Measurements from ENCODE around the gene SRRM4. TPM values are rescaled to one million over a fixed set of nuclear protein-coding genes. Genes with fewer than 3 reads are reported as not detected.

Gene SRRM4
- polyA plus RNA-seq, 3 donors = not detected

DNA sequence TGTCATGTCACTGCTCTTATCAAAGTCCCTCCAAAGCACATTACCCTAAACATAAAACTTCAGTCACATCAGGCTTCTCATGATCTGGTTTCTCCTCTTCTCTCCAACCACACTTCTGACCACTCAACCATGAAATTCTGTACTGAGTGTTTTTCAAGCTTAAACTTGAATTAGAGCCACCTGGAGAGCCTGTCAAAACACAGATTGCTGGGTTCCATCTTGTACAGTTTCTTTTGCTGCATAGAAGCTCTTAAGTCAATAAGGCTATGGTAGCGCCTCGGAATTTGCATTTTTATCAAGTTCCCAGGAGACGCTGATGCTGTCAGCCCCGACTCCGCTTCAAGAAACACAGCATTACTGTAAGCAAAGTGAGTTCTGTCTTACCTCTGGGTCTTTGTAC lies 16.4 kb upstream of the SRRM4 start:
- H3K9me3 Mint-ChIP-seq = peaks cover 2 to 9% (median 6%) of the 10 kb centered on the region in 7 donors
- H3K9me3 ChIP-seq (replicated peaks in 1 of 2; ENCODE audit: control insufficient read depth in 1 of 2, insufficient read depth in 1 of 2, low read length in 2 of 2) = no peaks in the 10 kb centered on the region
- peaks cover 0 to under 1% (median 0%) of the 10 kb centered on the region in 3 donors for H3K27me3 Mint-ChIP-seq (ENCODE audit: low read depth in 3 of 3)
- no peak overlapping the region for H3K4me3 ChIP-seq (replicated peaks in 1 of 3; ENCODE audit: low read depth in 2 of 3, low read length in 3 of 3)
- TF ChIP-seq, protein P1, sequence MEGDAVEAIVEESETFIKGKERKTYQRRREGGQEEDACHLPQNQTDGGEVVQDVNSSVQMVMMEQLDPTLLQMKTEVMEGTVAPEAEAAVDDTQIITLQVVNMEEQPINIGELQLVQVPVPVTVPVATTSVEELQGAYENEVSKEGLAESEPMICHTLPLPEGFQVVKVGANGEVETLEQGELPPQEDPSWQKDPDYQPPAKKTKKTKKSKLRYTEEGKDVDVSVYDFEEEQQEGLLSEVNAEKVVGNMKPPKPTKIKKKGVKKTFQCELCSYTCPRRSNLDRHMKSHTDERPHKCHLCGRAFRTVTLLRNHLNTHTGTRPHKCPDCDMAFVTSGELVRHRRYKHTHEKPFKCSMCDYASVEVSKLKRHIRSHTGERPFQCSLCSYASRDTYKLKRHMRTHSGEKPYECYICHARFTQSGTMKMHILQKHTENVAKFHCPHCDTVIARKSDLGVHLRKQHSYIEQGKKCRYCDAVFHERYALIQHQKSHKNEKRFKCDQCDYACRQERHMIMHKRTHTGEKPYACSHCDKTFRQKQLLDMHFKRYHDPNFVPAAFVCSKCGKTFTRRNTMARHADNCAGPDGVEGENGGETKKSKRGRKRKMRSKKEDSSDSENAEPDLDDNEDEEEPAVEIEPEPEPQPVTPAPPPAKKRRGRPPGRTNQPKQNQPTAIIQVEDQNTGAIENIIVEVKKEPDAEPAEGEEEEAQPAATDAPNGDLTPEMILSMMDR (IDR thresholded peaks at IDR 0.05) = no peak
- no peaks in the 10 kb centered on the region for H3K36me3 ChIP-seq (replicated peaks in 1 of 2; ENCODE audit: control insufficient read depth in 1 of 2, insufficient read depth in 2 of 2, low read length in 2 of 2)
- H3K79me2 ChIP-seq (ENCODE audit: insufficient read depth, low read length) = no peaks in the 10 kb centered on the region
- no peak for DNase-seq
- H2AFZ ChIP-seq (ENCODE audit: insufficient read depth, low read depth, low read length, poor library complexity, severe bottlenecking) = no peak overlapping the region
- no peak overlapping the region for H3K9ac ChIP-seq (ENCODE audit: insufficient read depth, low read length, poor library complexity, severe bottlenecking)
- no peaks in the 10 kb centered on the region for H3K27me3 ChIP-seq (ENCODE audit: control insufficient read depth in 2 of 2, insufficient read depth in 2 of 2, low read length in 2 of 2)
- H3K4me2 ChIP-seq (replicated peaks; ENCODE audit: extremely low read depth, low read length, poor library complexity, severe bottlenecking) = no peak overlapping the region
- no peaks in the 10 kb centered on the region for H3K4me1 Mint-ChIP-seq
- intact Hi-C loops (cut with micrococcal nuclease) = no loop called here
- no peaks in the 10 kb centered on the region for H3K4me1 ChIP-seq (ENCODE audit: control insufficient read depth in 1 of 2, insufficient read depth in 2 of 2, low read length in 2 of 2)
- no peak overlapping the region for H3K27ac Mint-ChIP-seq
- no peaks in the 10 kb centered on the region for H3K36me3 Mint-ChIP-seq
- WGBS (ENCODE audit: insufficient coverage) = 91% methylated on average over 5 of the region's 5 CpGs
- H4K20me1 ChIP-seq (ENCODE audit: insufficient read depth, low read length) = no peaks in the 10 kb centered on the region
- H3K4me3 Mint-ChIP-seq = no peak overlapping the region
- H3K27ac ChIP-seq (ENCODE audit: low read depth in 1 of 2, low read length in 2 of 2) = no peak overlapping the region

DNA sequence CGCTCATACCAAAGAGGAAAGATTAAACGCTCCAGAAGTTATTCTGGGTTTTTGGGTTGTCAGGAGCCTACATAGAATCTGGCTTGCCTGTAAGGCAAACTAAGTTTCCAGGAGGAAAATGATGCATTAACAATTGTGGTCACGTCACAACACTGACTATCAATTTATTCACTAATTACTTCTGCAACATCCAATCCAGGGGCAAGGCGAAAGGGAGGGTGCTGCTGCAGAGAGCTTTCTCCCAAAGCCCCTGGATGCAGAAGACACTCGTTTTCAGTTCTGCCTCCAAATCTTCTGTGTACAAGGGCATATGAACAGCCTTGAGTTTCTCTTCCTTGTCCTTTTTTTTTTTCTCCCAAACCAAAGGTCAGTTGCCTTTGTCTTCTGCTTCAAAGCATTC lies 10.5 kb upstream of the SRRM4 start:
- TF ChIP-seq, protein P1 (IDR thresholded peaks at IDR 0.05) = no peak
- no peak overlapping the region for H3K4me3 Mint-ChIP-seq
- peaks cover 0 to 2% (median 0%) of the 10 kb centered on the region in 3 donors for H3K27me3 Mint-ChIP-seq (ENCODE audit: low read depth in 3 of 3)
- intact Hi-C loops (cut with micrococcal nuclease) = no loop called here
- H3K9me3 Mint-ChIP-seq = peaks cover 0 to 6% (median 3%) of the 10 kb centered on the region in 7 donors
- no peak overlapping the region for H3K4me2 ChIP-seq (replicated peaks; ENCODE audit: extremely low read depth, low read length, poor library complexity, severe bottlenecking)
- H3K4me1 Mint-ChIP-seq = no peaks in the 10 kb centered on the region
- H2AFZ ChIP-seq (ENCODE audit: insufficient read depth, low read depth, low read length, poor library complexity, severe bottlenecking) = no peak overlapping the region
- no peaks in the 10 kb centered on the region for H3K4me1 ChIP-seq (ENCODE audit: control insufficient read depth in 1 of 2, insufficient read depth in 2 of 2, low read length in 2 of 2)
- no peak overlapping the region for H3K27ac ChIP-seq (ENCODE audit: low read depth in 1 of 2, low read length in 2 of 2)
- H4K20me1 ChIP-seq (ENCODE audit: insufficient read depth, low read length) = no peaks in the 10 kb centered on the region
- no peaks in the 10 kb centered on the region for H3K79me2 ChIP-seq (ENCODE audit: insufficient read depth, low read length)
- no peaks in the 10 kb centered on the region for H3K36me3 ChIP-seq (replicated peaks in 1 of 2; ENCODE audit: control insufficient read depth in 1 of 2, insufficient read depth in 2 of 2, low read length in 2 of 2)
- no peaks in the 10 kb centered on the region for H3K27me3 ChIP-seq (ENCODE audit: control insufficient read depth in 2 of 2, insufficient read depth in 2 of 2, low read length in 2 of 2)
- no peaks in the 10 kb centered on the region for H3K36me3 Mint-ChIP-seq
- DNase-seq = no peak
- WGBS (ENCODE audit: insufficient coverage) = 100% methylated on average over 2 of the region's 5 CpGs
- H3K9ac ChIP-seq (ENCODE audit: insufficient read depth, low read length, poor library complexity, severe bottlenecking) = no peak overlapping the region
- H3K27ac Mint-ChIP-seq = no peak overlapping the region
- no peak overlapping the region for H3K4me3 ChIP-seq (replicated peaks in 1 of 3; ENCODE audit: low read depth in 2 of 3, low read length in 3 of 3)
- H3K9me3 ChIP-seq (replicated peaks in 1 of 2; ENCODE audit: control insufficient read depth in 1 of 2, insufficient read depth in 1 of 2, low read length in 2 of 2) = no peaks in the 10 kb centered on the region
